ENCODE measurements around the gene PGRMC1.
"Not testable (repeated sequence)": the region's sequence is repeated elsewhere in the genome, so short reads cannot be mapped to it uniquely, and the experiment has no call there.

The PGRMC1 gene

DNA sequence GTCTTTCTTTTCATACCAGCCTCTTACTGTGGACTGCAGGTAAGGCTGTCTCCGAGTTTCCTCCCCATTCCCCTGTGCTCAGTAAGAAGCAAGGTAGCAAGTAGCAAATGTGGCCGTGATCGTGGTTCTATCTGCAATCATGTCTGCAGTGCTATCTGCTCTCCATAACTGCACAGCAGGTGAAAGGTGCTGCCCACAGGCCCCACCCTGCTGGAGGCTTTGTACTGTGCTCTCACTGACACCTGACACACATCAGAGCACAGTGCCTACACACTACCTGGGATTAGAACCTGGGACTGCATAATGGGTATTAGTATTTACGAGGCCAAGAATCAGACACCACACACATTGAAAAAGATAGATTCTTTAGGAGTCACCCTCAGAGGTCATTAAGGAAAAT lies 15.3 kb downstream of the PGRMC1 start:
- no peak for DNase-seq (ENCODE audit: insufficient read length, low spot score)
- FAIRE-seq, result peak; percentile 5
- no peak for TF ChIP-seq PAX5 (IDR thresholded peaks at IDR 0.05; ENCODE audit: insufficient read depth, low read length, severe bottlenecking)
- no peak for TF ChIP-seq TAF1 (IDR thresholded peaks at IDR 0.05; ENCODE audit: low read depth, low read length)
- no peak for TF ChIP-seq POLR2A (IDR thresholded peaks at IDR 0.05; ENCODE audit: low read depth, low read length)
- no peak for TF ChIP-seq POU2F2 (IDR thresholded peaks at IDR 0.05; ENCODE audit: low read depth, low read length)
- TF ChIP-seq SPI1 (IDR thresholded peaks at IDR 0.05; ENCODE audit: low read depth, low read length), result no peak
- TF ChIP-seq POLR2AphosphoS5 (IDR thresholded peaks at IDR 0.05; ENCODE audit: low read depth, low read length), result no peak

DNA sequence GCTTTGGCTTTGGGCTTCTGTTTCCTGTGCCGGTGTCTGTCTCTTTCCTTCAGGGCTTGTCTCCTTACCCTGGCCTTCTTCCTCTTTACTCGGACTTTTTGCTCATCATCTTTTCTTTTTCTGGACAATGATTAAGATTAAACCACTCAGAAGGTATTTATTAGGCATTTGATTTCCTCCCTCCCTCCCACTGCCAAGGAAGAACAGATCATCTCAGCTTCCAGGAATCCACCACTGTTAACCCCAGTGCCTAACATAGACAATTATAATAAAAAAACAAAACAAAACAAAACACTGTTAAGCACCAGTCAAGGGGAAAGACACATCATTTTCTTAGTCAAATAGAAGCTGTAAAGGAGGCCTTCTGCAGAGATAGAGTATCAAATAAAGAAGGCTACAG lies 16.6 kb downstream of the PGRMC1 start:
- TF ChIP-seq POLR2A (IDR thresholded peaks at IDR 0.05; ENCODE audit: low read depth, low read length) (no peak), PAX5 (IDR thresholded peaks at IDR 0.05; ENCODE audit: insufficient read depth, low read length, severe bottlenecking) (no peak), SPI1 (IDR thresholded peaks at IDR 0.05; ENCODE audit: low read depth, low read length) (no peak), POLR2AphosphoS5 (IDR thresholded peaks at IDR 0.05; ENCODE audit: low read depth, low read length) (no peak), TAF1 (IDR thresholded peaks at IDR 0.05; ENCODE audit: low read depth, low read length) (no peak)
- FAIRE-seq (no peak), DNase-seq (ENCODE audit: insufficient read length, low spot score) (no peak)

DNA sequence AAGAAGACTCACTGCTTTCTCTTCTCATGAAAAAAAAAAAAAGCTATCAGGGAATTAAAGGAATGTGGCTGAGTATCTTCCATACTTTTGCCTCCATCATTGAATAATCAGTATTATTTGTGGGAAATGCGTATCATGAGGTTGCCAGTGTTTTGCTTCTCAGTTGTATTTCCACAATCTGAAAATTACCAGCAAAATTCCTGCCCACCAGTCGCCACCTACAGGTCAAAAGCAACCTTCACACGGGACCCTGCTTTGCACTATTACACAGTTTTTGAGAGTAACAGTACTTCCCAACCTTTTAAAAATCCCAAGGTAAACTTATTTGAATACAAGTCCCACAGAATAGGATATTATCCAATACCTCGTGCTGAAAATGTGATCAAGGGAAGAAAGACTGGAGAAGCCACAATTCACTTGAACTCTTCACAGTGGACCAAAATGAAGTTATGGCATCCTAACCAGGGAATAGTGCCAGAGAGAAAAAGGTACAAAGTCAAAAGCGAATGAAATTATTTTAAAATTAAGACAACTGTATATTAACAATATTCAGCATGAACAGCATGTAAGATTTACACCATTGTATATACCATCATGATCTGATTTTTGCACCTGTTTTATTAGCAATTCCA lies 30.4 kb downstream of the PGRMC1 start:
- DNase-seq (ENCODE audit: insufficient read length, low spot score) (peak; percentile 2), FAIRE-seq (peak; percentile 91)
- no peak for TF ChIP-seq POLR2AphosphoS5 (IDR thresholded peaks at IDR 0.05; ENCODE audit: low read depth, low read length)
- TF ChIP-seq TAF1 (IDR thresholded peaks at IDR 0.05; ENCODE audit: low read depth, low read length), result no peak
- TF ChIP-seq POU2F2 (IDR thresholded peaks at IDR 0.05; ENCODE audit: low read depth, low read length), result no peak
- no peak for TF ChIP-seq PAX5 (IDR thresholded peaks at IDR 0.05; ENCODE audit: insufficient read depth, low read length, severe bottlenecking)
- no peak for TF ChIP-seq SPI1 (IDR thresholded peaks at IDR 0.05; ENCODE audit: low read depth, low read length)
- TF ChIP-seq POLR2A (IDR thresholded peaks at IDR 0.05; ENCODE audit: low read depth, low read length), result no peak

DNA sequence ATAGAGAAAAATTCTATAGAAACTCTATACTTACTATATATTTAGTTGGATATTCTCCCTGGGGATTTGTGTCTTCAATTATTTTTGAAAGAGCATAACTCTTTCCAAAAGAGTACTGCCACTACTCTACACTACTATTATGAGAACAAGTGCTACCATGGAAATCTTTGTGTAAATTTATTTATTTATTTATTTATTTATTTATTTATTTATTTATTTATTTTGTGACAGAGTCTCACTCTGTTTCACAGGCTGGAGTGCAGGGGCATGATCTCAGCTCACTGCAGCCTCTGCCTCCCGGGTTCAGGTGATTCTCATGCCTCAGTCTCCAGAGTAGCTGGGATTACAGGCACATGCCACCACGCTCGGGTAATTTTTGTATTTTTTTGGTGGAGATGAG lies 31.0 kb downstream of the PGRMC1 start:
- not testable (repeated sequence) for DNase-seq (ENCODE audit: insufficient read length, low spot score); FAIRE-seq

DNA sequence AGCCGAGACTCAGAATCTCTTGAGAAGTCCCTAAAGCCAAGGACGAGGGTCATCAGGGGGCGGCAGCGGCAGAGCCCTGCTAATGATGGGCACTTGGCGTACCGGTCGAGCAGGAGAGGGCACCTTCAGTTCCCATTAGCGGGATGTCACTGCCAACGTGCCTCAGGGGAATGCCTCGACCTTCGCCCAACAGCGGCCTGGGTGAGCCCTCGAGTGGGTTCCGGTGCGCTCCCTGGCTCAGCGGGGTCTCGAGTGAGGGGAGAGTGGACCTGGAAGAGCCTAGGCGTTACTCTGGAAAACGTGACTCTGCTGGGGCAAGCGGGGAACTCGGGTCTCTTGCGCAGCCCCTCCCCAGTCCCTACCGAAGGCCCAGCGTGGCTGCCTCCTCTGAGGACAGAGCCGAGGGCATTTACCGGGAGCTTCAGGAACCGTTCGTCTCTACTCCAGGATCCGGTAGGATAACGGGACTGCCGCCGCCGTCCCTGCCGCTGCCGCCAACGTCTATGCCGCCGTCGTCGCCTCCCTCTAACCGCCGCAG lies 36.9 kb downstream of the PGRMC1 start:
- FAIRE-seq (no peak), DNase-seq (ENCODE audit: insufficient read length, low spot score) (no peak)
- TF ChIP-seq PAX5 (IDR thresholded peaks at IDR 0.05; ENCODE audit: insufficient read depth, low read length, severe bottlenecking) (no peak), POLR2AphosphoS5 (IDR thresholded peaks at IDR 0.05; ENCODE audit: low read depth, low read length) (no peak)

DNA sequence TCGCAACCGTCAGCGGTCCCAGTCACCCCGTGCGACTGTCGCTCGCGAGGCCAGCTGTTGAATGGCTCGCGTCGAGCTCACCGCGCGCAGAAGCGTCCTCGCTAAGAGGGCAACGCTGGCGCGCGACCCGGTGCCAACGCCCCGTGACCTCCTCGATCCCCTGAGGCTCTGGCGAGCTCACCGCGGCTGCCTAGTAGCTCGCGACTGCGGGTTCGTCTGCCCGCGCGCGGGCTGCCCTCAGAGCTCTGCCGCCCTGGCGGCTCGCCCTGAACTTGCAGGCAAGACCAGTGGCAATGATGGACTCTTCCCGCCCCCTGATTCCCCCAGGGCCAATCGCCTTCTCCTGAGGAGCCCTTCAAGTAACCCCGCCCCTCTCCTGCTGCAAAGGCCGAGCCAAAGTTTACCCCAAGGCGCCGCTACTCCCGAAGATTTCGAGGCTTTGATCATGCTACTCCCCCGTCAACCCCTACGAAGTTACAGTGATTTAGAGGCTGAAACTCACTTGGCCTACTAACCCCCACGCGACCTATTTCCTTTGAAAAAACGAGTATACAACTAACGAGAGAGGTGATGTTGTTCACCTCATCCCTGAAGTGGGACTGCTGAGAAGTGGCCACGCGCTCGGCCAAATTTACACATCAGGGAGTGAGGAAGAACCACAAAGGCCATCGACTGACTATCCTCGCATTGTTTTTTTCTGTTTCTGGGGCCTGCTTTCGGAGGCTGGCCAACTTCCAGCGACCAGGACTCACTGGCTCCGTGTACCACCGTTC lies 37.5 kb downstream of the PGRMC1 start:
- FAIRE-seq, result peak; percentile 38
- TF ChIP-seq PAX5 (IDR thresholded peaks at IDR 0.05; ENCODE audit: insufficient read depth, low read length, severe bottlenecking) (no peak), POLR2AphosphoS5 (IDR thresholded peaks at IDR 0.05; ENCODE audit: low read depth, low read length) (no peak), POU2F2 (IDR thresholded peaks at IDR 0.05; ENCODE audit: low read depth, low read length) (no peak), TAF1 (IDR thresholded peaks at IDR 0.05; ENCODE audit: low read depth, low read length) (no peak), POLR2A (IDR thresholded peaks at IDR 0.05; ENCODE audit: low read depth, low read length) (no peak), SPI1 (IDR thresholded peaks at IDR 0.05; ENCODE audit: low read depth, low read length) (no peak)
- DNase-seq (ENCODE audit: insufficient read length, low spot score), result peak; percentile 36

DNA sequence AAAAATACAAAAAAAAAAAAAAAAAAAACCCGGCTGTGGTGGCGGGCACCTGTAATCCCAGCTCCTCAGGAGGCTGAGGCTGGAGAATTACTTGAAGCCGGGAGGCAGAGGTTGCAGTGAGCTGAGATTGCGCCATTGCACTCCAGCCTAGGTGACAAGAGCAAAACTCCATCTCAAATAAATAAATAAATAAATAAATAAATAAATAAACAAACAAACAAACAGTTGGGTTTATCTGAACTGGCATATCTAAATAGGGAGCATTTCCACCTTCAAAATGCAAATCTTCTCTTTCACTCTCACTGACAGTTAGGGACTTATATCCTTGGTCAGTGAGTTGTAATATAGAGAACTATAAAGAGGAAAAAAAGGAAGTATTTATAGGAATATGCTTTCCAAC lies 46.3 kb downstream of the PGRMC1 start:
- not testable (repeated sequence) for DNase-seq (ENCODE audit: insufficient read length, low spot score); FAIRE-seq

DNA sequence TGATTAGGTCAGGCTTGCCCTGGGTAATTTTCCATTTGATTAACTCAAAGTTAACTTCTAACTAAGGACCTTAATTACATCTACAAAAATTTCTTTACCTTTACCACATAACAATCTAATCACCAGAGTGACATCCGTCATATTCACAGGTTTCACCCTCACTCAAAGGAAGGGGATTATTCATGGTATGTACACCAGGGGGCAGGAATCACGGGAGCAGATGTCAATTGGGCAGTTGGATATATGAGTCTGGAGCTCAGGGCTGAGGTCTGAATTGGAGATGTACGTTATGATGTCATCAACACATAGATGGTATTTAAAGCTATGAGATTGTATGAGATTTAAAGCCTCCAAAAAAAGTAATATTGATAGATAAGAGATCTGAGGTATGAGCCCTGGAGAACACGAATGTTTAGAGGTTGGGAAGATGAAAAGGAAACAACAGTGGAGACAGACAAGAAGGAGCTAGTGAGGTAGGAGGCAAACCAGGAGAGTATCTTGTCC lies 52.9 kb downstream of the PGRMC1 start:
- TF ChIP-seq PAX5 (IDR thresholded peaks at IDR 0.05; ENCODE audit: insufficient read depth, low read length, severe bottlenecking) (no peak), TAF1 (IDR thresholded peaks at IDR 0.05; ENCODE audit: low read depth, low read length) (no peak), POU2F2 (IDR thresholded peaks at IDR 0.05; ENCODE audit: low read depth, low read length) (no peak), POLR2A (IDR thresholded peaks at IDR 0.05; ENCODE audit: low read depth, low read length) (no peak), POLR2AphosphoS5 (IDR thresholded peaks at IDR 0.05; ENCODE audit: low read depth, low read length) (no peak), SPI1 (IDR thresholded peaks at IDR 0.05; ENCODE audit: low read depth, low read length) (no peak)
- FAIRE-seq (peak; percentile 69), DNase-seq (ENCODE audit: insufficient read length, low spot score) (no peak)

DNA sequence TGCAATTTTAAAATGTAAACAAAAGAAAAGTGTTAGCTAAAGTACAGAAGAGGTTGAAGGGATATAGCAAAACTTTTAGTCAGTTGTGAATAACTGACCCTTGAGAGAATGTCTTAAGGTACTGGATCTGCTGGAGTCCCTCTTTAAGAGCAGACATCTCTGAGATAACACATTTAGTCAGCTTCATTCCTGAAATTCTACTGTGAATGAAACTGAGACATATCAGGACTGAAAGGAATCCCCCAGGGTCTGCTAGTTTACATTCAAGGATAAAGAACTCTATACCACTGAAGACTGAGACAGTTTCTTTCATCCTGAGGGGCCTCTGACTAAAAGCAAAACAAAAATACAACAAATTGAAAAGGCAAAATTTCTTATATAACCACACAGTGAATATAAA lies 54.4 kb downstream of the PGRMC1 start:
- DNase-seq (ENCODE audit: insufficient read length, low spot score), result no peak
- no peak for FAIRE-seq
- no peak for TF ChIP-seq POU2F2 (IDR thresholded peaks at IDR 0.05; ENCODE audit: low read depth, low read length)
- no peak for TF ChIP-seq TAF1 (IDR thresholded peaks at IDR 0.05; ENCODE audit: low read depth, low read length)
- no peak for TF ChIP-seq SPI1 (IDR thresholded peaks at IDR 0.05; ENCODE audit: low read depth, low read length)

DNA sequence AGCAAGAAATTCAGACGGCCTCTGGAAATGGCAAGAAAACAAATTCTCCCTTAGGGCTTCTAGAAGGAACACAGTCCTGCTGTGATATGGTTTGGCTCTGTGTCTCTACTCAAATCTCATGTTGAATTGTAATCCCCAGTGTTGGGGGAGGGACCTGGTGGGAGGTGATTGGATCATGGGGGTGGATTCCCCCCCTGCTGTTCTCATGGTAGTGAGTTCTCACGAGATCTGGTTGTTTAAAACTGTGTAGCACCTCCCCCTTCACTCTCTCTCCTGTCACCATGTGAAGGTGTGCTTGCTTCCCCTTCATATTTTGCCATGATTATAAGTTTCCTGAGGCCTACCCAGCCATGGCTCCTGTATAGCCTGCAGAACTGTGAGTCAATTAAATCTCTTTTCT lies 55.2 kb downstream of the PGRMC1 start:
- not testable (repeated sequence) for DNase-seq (ENCODE audit: insufficient read length, low spot score)
- FAIRE-seq, result peak; percentile 13

DNA sequence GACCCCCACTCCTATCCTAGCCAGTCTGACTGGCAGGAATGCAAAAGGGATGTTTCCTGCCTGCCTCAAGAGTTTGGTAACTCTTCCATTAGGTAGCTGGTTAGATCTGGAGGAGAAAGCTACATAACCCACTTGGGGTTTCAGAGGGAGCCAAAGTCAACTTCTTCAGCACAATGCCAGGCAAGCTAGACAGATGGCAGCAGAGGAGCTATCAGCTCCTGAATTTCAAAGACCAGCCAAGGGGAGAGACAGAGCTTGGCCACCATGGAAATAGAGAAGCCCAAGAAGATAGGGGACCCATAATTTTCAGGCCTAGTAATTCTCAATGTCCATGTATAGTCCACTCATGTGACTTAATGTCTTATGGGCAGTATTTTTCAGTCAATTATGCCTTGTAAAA lies 56.4 kb downstream of the PGRMC1 start:
- TF ChIP-seq PAX5 (IDR thresholded peaks at IDR 0.05; ENCODE audit: insufficient read depth, low read length, severe bottlenecking), result no peak
- no peak for TF ChIP-seq SPI1 (IDR thresholded peaks at IDR 0.05; ENCODE audit: low read depth, low read length)
- TF ChIP-seq POLR2AphosphoS5 (IDR thresholded peaks at IDR 0.05; ENCODE audit: low read depth, low read length), result no peak
- TF ChIP-seq TAF1 (IDR thresholded peaks at IDR 0.05; ENCODE audit: low read depth, low read length), result no peak
- TF ChIP-seq POLR2A (IDR thresholded peaks at IDR 0.05; ENCODE audit: low read depth, low read length), result no peak
- TF ChIP-seq POU2F2 (IDR thresholded peaks at IDR 0.05; ENCODE audit: low read depth, low read length), result no peak
- no peak for DNase-seq (ENCODE audit: insufficient read length, low spot score)
- no peak for FAIRE-seq

Data from GM12891 (cell line).